ENCODE results near the gene BEND5. TPM values are rescaled to one million over a fixed set of nuclear protein-coding genes. Genes with fewer than 3 reads are reported as not detected.

Gene BEND5
- total and polyA plus RNA-seq, 2 donors (not counting 1 experiment from before 2014, with no cell fraction given), result 0.39 TPM; not detected in 1

DNA sequence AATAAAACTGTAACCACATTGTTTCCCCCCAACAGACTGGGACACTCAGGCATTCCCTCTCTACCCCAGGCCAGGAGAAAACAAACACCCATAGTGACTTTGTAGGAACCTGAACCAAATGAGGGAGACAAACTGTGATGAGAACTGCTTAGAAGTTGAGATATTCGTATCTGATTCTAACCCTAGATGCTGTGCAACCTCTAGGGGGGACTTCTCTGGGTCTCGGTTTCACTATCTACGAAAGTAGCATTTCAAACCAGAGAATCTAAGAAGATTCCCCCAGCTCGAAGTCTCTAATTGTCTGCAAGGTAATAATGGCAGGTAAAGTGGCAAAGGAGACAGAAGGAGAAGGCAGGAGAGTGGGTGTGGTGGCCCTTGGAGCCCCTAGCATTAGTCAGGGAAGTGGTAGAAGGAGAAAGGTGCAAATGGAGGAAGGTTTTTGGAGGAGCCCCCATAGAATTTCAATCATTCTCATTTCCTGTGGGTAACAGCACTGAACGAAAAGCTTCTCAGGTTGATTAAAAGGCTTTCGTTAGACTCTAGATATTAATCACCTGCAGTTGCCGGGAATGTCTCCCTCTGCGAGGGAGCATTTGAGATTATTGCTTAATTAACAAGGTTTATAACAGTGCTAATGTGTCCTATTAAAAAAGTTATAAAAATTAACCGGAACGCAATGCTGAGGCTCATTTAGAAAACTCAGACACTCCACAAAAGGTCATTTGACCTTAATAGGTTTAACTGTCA, 46.4 kb downstream of the BEND5 start:
- Histone ChIP-seq H3K4me1 (ENCODE audit: control insufficient read depth, extremely low read depth, insufficient read depth, low read length) (no peaks in the 10 kb centered on the region), H3K4me2 (ENCODE audit: extremely low read depth, insufficient read depth, low read length) (no peak overlapping the region), H3K36me3 (ENCODE audit: control insufficient read depth, insufficient read depth, low read length) (no peaks in the 10 kb centered on the region), H2AFZ (ENCODE audit: low read length) (no peak overlapping the region), H3K9me3 (ENCODE audit: control insufficient read depth, insufficient read depth, low read depth, low read length) (no peaks in the 10 kb centered on the region), H3K79me2 (ENCODE audit: control insufficient read depth, insufficient read depth, low read length) (no peaks in the 10 kb centered on the region), H3K9ac (ENCODE audit: insufficient read depth, low read length) (no peak overlapping the region), H3K27me3 (ENCODE audit: control insufficient read depth, insufficient read depth, low read length) (no peaks in the 10 kb centered on the region), H4K20me1 (ENCODE audit: control insufficient read depth, extremely low read depth, insufficient read depth, low read length) (no peaks in the 10 kb centered on the region), H3K4me3 (replicated peaks in 1 of 4; ENCODE audit: control extremely low read depth in 1 of 4, insufficient read depth in 1 of 4, low read depth in 3 of 4, low read length in 4 of 4) (no peak overlapping the region), H3K27ac (ENCODE audit: insufficient read depth, low read length) (no peak overlapping the region)
- no peak for DNase-seq (ENCODE audit: low read depth in 2 of 2)
- TF ChIP-seq EZH2 (IDR thresholded peaks at IDR 0.05; ENCODE audit: low read length, missing control alignments), result no peak
- TF ChIP-seq, protein P1, sequence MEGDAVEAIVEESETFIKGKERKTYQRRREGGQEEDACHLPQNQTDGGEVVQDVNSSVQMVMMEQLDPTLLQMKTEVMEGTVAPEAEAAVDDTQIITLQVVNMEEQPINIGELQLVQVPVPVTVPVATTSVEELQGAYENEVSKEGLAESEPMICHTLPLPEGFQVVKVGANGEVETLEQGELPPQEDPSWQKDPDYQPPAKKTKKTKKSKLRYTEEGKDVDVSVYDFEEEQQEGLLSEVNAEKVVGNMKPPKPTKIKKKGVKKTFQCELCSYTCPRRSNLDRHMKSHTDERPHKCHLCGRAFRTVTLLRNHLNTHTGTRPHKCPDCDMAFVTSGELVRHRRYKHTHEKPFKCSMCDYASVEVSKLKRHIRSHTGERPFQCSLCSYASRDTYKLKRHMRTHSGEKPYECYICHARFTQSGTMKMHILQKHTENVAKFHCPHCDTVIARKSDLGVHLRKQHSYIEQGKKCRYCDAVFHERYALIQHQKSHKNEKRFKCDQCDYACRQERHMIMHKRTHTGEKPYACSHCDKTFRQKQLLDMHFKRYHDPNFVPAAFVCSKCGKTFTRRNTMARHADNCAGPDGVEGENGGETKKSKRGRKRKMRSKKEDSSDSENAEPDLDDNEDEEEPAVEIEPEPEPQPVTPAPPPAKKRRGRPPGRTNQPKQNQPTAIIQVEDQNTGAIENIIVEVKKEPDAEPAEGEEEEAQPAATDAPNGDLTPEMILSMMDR (conservative IDR thresholded peaks at IDR 0.05 in 1 of 2, IDR thresholded peaks at IDR 0.05 in 1 of 2; ENCODE audit: low read depth in 1 of 2, low read length in 2 of 2), result no peak

DNA sequence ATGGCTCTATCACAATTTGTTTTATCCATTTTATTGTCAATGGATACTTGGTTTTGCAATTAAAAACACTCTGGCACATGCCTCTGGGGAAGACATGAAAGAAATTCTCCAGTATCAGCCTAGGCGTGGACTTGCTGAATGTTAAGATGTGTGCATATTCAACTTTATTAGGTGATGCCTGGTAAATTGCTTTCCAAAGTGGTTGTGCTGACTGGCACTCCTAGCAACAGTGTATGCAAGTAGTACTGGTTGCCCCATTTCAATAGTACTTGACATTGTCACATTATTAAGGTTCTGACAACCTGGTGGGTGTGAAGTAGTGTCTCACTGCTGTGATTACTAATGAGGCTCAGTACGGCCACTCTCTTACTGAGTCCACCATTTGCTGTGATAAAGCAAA, 48.1 kb downstream of the BEND5 start:
- H2AFZ ChIP-seq (ENCODE audit: low read length), result no peak overlapping the region
- H3K27ac ChIP-seq (ENCODE audit: insufficient read depth, low read length), result no peak overlapping the region
- no peaks in the 10 kb centered on the region for H3K4me1 ChIP-seq (ENCODE audit: control insufficient read depth, extremely low read depth, insufficient read depth, low read length)
- no peak overlapping the region for H3K9ac ChIP-seq (ENCODE audit: insufficient read depth, low read length)
- no peaks in the 10 kb centered on the region for H3K79me2 ChIP-seq (ENCODE audit: control insufficient read depth, insufficient read depth, low read length)
- no peaks in the 10 kb centered on the region for H3K9me3 ChIP-seq (ENCODE audit: control insufficient read depth, insufficient read depth, low read depth, low read length)
- TF ChIP-seq, protein P1 (conservative IDR thresholded peaks at IDR 0.05 in 1 of 2, IDR thresholded peaks at IDR 0.05 in 1 of 2; ENCODE audit: low read depth in 1 of 2, low read length in 2 of 2), result no peak
- no peak for TF ChIP-seq EZH2 (IDR thresholded peaks at IDR 0.05; ENCODE audit: low read length, missing control alignments)
- H3K4me2 ChIP-seq (ENCODE audit: extremely low read depth, insufficient read depth, low read length), result no peak overlapping the region
- H4K20me1 ChIP-seq (ENCODE audit: control insufficient read depth, extremely low read depth, insufficient read depth, low read length), result no peaks in the 10 kb centered on the region
- no peak for DNase-seq (ENCODE audit: low read depth in 2 of 2)
- H3K4me3 ChIP-seq (replicated peaks in 1 of 4; ENCODE audit: control extremely low read depth in 1 of 4, insufficient read depth in 1 of 4, low read depth in 3 of 4, low read length in 4 of 4), result no peak overlapping the region
- no peaks in the 10 kb centered on the region for H3K27me3 ChIP-seq (ENCODE audit: control insufficient read depth, insufficient read depth, low read length)
- no peaks in the 10 kb centered on the region for H3K36me3 ChIP-seq (ENCODE audit: control insufficient read depth, insufficient read depth, low read length)

DNA sequence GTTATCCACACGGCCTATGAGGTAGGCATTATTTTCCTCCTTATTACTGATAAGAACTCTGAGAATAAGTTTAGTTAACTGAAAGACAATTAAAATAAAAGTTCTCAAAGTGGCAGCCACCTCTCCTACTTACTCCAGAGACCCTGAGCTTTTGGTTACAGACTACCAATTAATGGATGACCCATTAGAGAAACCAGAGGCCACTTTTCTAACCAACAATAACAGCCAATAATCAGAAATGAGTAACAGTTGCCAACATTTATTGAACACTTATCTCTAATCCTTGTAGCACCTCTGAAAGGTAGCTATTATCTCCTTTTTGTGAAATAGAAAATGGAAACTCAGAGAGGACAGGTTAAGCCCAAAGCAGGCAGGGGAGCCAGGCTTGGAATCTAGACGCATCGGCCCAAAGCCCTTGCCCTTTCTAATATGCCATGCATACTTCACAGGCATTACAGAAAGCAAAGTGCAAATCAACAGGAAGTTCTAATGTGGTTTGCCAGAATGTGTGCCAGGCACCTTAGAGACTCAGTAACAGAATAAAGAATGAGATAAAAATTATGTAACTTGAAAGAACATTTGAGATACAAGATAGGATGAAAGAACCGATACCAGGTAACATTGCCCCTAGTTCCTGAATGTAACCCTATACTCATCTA, 50.0 kb downstream of the BEND5 start:
- Histone ChIP-seq H4K20me1 (ENCODE audit: control insufficient read depth, extremely low read depth, insufficient read depth, low read length) (no peaks in the 10 kb centered on the region), H2AFZ (ENCODE audit: low read length) (no peak overlapping the region), H3K27me3 (ENCODE audit: control insufficient read depth, insufficient read depth, low read length) (no peaks in the 10 kb centered on the region), H3K4me3 (replicated peaks in 1 of 4; ENCODE audit: control extremely low read depth in 1 of 4, insufficient read depth in 1 of 4, low read depth in 3 of 4, low read length in 4 of 4) (no peak overlapping the region), H3K9ac (ENCODE audit: insufficient read depth, low read length) (no peak overlapping the region), H3K79me2 (ENCODE audit: control insufficient read depth, insufficient read depth, low read length) (no peaks in the 10 kb centered on the region), H3K4me1 (ENCODE audit: control insufficient read depth, extremely low read depth, insufficient read depth, low read length) (no peaks in the 10 kb centered on the region), H3K36me3 (ENCODE audit: control insufficient read depth, insufficient read depth, low read length) (no peaks in the 10 kb centered on the region), H3K4me2 (ENCODE audit: extremely low read depth, insufficient read depth, low read length) (no peak overlapping the region), H3K27ac (ENCODE audit: insufficient read depth, low read length) (no peak overlapping the region), H3K9me3 (ENCODE audit: control insufficient read depth, insufficient read depth, low read depth, low read length) (no peaks in the 10 kb centered on the region)
- TF ChIP-seq EZH2 (IDR thresholded peaks at IDR 0.05; ENCODE audit: low read length, missing control alignments), result no peak
- no peak for DNase-seq (ENCODE audit: low read depth in 2 of 2)

All from fibroblast of lung (primary cell).